ENCODE results near the gene ATXN1.

Gene ATXN1

GRCh38 chr6:16522937-16523336 lies 238.3 kb downstream of the ATXN1 start:
- FAIRE-seq, result no peak

DNA sequence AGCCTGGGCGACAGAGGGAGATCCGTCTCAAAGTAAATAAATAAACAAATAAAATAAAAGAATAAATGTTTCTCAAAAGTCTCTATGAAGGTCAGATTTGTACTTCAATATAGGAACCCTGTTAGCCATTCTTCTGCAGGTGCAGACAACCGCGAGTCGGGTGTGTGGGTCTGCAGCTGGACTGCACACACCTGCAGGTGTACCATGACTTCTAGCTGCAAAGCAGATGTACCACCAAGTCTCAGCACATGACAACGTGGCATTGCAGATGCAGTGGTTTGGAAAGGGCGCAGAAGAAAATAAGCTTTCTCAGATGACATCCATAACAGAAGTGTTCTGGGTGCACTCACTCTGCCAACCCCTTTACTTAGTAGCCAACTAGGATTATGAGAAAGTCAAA lies 239.7 kb downstream of the ATXN1 start:
- FAIRE-seq, result no peak

DNA sequence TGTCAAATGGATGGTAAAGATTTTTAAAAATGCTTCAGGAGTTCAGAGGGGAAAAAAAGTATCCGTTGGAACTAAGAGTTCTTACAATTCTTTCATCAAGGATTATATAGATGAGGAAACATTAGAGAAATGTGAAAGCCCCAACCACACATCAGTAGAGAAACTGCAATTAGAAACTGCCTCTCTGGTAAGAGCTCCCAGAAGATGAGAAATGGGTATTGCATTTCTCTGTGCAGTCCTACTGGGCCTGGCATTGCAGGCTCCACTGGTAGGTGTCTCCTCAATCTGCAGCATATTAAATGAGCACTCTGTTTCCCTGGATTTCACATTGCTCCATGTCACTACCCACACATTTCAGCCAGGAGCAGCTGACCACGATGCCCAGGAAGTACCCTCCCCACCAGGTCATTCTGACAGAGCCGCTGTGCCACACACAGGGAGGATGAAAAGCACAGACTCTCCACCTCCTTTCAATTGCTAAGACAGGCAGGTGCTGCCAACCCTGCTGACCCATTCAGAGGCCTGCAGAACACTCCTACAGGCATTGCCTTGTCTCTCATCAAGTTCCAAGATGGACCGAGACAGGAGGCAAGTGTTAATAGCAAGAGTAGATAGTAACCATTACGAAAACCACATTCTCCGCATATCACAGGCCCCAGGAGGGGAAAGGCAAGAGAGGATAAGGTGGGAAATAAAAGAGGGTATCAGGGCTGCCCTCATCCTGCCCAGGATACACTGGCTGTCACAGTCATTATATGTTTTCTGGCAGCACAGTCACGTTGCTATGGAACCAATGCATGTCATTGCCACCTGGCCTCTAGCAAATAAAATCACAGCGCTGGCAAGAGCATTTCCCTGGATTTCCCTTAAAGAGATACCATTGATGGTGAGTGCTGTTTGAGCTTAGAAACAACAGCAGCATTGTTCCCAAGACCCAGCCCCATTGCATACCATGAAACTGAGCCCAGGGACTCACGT lies 241.7 kb downstream of the ATXN1 start:
- FAIRE-seq, result no peak

DNA sequence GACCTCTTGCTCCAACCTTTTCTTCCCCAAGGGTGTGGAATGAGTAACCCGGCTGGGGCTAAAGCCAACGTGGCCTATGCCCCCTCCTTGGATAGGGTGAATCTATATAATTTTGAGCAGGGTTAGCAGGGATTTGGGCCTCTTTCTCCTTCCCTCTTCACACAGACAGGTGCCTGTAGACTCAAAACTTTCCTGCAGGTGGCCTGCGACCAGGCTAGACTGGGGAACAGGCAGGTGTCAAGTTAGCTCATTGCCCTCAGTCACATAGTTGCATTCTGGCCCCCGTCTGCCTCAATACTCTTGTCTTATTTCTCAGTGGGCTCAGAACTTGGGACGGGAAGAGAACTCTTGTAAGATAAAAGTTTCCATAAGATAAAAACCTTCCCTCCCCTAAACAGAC lies 243.0 kb downstream of the ATXN1 start:
- FAIRE-seq, result no peak

DNA sequence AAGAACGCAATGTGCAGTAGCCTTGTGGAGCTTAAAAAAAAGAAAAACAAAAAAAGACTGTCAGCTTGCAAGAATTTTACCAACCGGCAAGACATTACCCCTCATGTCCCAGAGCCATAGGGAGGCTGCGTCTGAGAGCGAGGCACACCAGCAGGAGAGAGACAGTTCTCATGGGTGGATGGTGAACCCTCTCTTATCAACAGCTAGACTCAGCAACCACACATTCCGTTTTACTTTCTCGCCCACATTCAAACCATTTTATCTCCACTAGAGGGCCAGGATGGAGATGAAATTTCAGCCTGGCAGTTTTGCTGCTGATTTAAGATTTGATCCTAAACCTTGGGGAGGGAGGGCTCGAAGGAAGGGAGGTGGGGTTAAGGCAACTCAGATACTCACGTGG lies 247.0 kb downstream of the ATXN1 start:
- FAIRE-seq, result no peak

- no peak for FAIRE-seq
These were observed 248.5 kb downstream of the ATXN1 start for GRCh38 chr6:16512544-16513290.

DNA sequence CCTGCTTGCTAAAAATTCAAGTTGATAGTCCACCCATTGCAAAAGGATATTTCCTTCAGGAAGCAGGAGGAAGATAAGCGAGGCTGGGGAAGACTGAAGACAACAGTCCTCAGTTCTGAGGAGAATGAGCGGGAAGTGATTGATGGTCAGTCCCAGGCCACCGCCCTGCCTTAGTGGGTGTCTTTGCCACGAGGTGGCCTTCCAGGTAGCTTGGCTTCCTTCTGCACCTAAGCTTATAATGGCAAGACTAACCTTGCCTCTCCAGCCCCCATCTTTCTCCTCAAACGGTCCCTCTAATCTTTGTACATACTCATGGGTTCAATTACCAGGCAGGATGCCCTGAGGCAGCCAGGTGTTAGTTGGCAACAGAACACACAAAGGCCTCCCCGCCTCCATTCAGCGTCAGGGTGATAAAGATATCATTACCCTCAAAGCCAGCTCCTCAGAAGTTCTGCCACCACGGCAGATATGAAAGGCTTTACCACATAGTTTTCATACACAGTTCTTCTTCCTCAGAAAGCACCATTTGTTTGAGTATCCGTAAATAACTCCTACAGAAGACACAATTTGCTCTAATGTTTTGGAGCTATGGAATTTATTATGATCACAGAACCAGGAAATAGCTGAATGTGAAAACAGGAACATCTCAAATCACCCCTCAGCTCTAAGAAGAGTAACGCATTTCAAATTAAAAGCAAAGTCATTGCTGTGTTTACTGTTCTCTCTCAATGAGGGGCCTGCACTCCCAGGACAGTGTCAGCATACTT lies 249.4 kb downstream of the ATXN1 start:
- FAIRE-seq, result no peak

GRCh38 chr6:16511040-16511660 lies 250.1 kb downstream of the ATXN1 start:
- FAIRE-seq, result no peak

DNA sequence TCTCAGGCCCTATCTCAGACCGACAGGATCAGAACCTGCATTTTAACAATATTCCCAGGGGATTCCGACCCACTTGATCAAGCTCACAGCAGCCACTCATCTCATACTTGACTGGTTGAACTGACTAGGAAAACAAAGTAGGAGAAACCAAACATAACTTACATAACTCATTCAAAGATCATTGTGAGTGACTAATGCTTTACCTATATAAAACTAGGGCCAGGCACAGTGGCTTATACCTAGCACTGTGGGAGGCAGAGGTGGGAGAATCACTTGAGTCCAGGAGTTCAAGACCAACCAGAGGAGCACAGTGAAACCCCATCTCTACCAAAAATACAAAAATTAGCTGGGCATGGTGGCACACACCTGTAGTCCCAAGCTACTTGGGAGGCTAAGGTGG lies 251.0 kb downstream of the ATXN1 start:
- FAIRE-seq, result no peak

DNA sequence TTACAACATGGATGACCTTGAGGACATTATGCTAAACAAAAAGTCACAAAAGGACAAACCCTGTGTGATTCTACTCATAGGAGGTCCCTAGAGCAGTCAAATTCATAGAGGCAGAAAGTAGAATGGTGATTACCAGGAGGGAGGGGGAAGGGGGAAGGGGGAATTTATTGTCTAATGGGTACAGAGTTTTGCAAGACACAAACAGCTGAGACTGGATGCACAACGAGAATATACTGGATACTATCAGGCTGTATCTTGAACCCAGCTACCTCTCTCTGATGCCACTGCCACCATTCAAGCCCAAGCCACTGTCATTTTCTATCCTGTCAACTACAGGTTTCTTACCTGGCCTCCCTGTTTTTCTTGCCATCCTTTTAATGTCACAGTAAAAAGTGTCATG lies 252.3 kb downstream of the ATXN1 start:
- no peak for FAIRE-seq

GRCh38 chr6:16505711-16506357 lies 255.4 kb downstream of the ATXN1 start:
- FAIRE-seq, result no peak

GRCh38 chr6:16504609-16505008 lies 256.7 kb downstream of the ATXN1 start:
- FAIRE-seq, result no peak

GRCh38 chr6:16503970-16504415 lies 257.3 kb downstream of the ATXN1 start:
- no peak for FAIRE-seq

- no peak for FAIRE-seq
These were observed 258.0 kb downstream of the ATXN1 start for GRCh38 chr6:16503241-16503775.

GRCh38 chr6:16498957-16499356 lies 262.3 kb downstream of the ATXN1 start:
- FAIRE-seq, result no peak

- no peak for FAIRE-seq
These were observed 263.0 kb downstream of the ATXN1 start for GRCh38 chr6:16498237-16498636.

DNA sequence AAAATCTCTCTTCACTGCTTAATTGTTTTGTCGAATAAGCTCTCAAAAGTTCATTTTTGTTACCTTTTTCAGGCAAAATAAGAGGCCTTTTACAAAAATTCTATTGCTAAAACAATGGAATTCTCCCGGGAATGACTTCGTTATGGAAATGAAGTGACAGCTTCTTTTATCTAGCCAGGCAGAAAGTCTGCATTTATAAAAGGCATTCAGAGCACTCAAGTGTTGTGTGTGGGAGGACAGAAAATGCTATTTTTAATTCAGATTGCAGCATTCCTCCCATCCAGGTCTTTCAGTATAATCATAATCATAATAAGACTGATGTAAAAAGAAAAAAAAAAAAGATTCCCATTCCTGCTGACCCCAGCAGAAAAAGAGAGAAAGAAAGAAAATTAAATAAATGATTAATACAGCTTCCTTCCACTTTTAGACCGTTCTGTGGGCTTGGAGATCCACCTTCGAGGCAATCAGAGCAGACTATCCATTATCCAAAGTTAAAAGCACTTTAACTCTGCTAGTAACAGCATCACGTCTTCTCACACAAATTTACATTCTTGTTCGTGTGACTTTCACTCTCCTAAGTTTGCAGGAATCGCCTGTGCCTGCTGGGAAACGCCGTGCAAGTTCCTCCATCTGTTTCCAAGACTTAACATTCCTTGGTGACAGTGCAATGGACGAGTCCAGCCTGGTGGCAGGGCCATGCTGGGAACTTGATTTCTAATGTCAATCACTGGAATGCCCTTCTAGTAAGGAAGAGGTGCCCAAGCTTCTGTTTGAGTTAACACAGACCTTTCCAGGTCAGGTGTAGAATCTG lies 264.1 kb downstream of the ATXN1 start:
- no peak for FAIRE-seq

DNA sequence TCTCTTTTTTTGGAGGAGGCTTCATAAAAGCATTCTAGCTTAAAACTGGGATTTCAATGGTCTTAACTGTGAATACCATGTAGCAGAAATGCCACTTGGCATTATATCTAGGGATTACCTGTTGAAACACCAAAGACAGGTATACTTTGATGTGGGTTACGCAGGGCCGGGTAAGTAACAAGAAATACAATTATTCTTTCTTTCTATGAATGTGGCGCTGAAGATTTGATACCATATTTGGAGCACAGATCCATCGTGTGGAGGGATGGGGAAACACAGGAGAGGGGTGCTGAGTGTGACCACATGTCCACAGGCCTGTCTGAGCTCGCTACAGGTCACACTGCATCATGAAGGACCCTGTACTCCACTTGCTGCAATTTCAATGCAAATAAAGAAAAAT lies 265.1 kb downstream of the ATXN1 start:
- FAIRE-seq, result no peak

GRCh38 chr6:16494793-16495192 lies 266.5 kb downstream of the ATXN1 start:
- no peak for FAIRE-seq

DNA sequence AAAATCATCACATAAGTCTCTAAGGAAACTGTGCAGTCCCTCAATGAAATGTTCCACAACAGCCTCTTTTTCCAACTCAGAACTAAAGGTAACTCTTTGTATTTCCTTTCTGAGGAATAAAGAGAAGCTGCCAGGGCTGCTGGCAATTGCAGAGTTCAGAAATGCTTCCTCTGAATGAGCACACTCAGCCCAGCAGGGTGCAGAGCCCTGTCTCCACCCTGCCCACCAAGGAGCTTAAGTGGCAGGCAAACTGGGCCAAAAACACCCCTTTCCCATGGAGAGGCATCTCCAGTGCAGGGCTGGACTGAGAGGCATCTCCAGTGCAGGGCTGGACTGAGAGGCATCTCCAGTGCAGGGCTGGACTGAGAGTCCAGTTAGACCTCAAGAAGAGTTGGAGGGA lies 267.5 kb downstream of the ATXN1 start:
- FAIRE-seq, result no peak

GRCh38 chr6:16493112-16493511 lies 268.1 kb downstream of the ATXN1 start:
- no peak for FAIRE-seq

Data from colon (tissue), 2 donors.